GM19240 (cell line): ENCODE results near the gene SPO11.
"Not testable (repeated sequence)": the region's sequence is repeated elsewhere in the genome, so short reads cannot be mapped to it uniquely, and the experiment has no call there.

Source experiments
- DNase-seq: peaks from one replicate; pipeline ENCODE4 v3.0.0; 2011; ENCODE audit warnings: low spot score; ENCODE audit not compliant: insufficient read length

Gene SPO11

GRCh38 chr20:57332105-57333089, 2.8 kb downstream of the SPO11 start:
- DNase-seq, result no peak

- no peak for DNase-seq
Observed at GRCh38 chr20:57335392-57335791, 5.8 kb downstream of the SPO11 start.

- no peak for DNase-seq
Observed at GRCh38 chr20:57341663-57342062, 12.1 kb downstream of the SPO11 start.

- no peak for DNase-seq
Observed at GRCh38 chr20:57342829-57343228, 13.2 kb downstream of the SPO11 start.

- DNase-seq, result no peak
Observed at GRCh38 chr20:57346477-57346876, 16.9 kb downstream of the SPO11 start.

- no peak for DNase-seq
Observed at GRCh38 chr20:57347393-57347792, 17.8 kb downstream of the SPO11 start.

GRCh38 chr20:57348200-57348921, 18.8 kb downstream of the SPO11 start:
- not testable (repeated sequence) for DNase-seq

- DNase-seq, result not testable (repeated sequence)
Observed at GRCh38 chr20:57348922-57349574, 19.4 kb downstream of the SPO11 start.

- DNase-seq, result no peak
Observed at GRCh38 chr20:57350081-57350710, 20.6 kb downstream of the SPO11 start.

- DNase-seq, result not testable (repeated sequence)
Observed at GRCh38 chr20:57350726-57351041, 21.1 kb downstream of the SPO11 start.

- DNase-seq, result peak; percentile 74
Observed at GRCh38 chr20:57351042-57351783, 21.6 kb downstream of the SPO11 start, which contains the start of gene RAE1. TSS of gene RAE1 (plus strand) at chr20:57351255. CDS start at chr20:57354039, 2,784 bp downstream.

- no peak for DNase-seq
Observed at GRCh38 chr20:57352305-57352704, 22.7 kb downstream of the SPO11 start.

- DNase-seq, result no peak
Observed at GRCh38 chr20:57353351-57353750, 23.7 kb downstream of the SPO11 start.

GRCh38 chr20:57361517-57361916, 31.9 kb downstream of the SPO11 start:
- DNase-seq, result no peak

- no peak for DNase-seq
Observed at GRCh38 chr20:57364451-57364850, 34.8 kb downstream of the SPO11 start.

GRCh38 chr20:57369596-57369995, 40.0 kb downstream of the SPO11 start:
- no peak for DNase-seq

- DNase-seq, result no peak
Observed at GRCh38 chr20:57370316-57370715, 40.7 kb downstream of the SPO11 start.

- DNase-seq, result no peak
Observed at GRCh38 chr20:57371363-57371762, 41.8 kb downstream of the SPO11 start.

GRCh38 chr20:57372157-57372556, 42.6 kb downstream of the SPO11 start:
- DNase-seq, result no peak

- DNase-seq, result no peak
Observed at GRCh38 chr20:57372581-57373350, 43.2 kb downstream of the SPO11 start.
